ENCODE data around the gene DIS3L2. TPM values are rescaled to one million over a fixed set of nuclear protein-coding genes. Genes with fewer than 3 reads are reported as not detected.

Gene DIS3L2
- total RNA-seq, 4 donors from 2014 or later = 40.6 to 105 (median 43.9) TPM

- Histone ChIP-seq H3K27ac (no peak overlapping the region), H3K4me1 (no peaks in the 10 kb centered on the region), H3K4me3 (no peak overlapping the region), H3K27me3 (no peaks in the 10 kb centered on the region), H3K9me3 (no peaks in the 10 kb centered on the region), H3K36me3 (peaks cover 17% of the 10 kb centered on the region)
- TF ChIP-seq CTCF (IDR thresholded peaks at IDR 0.05) (no peak), POLR2AphosphoS5 (IDR thresholded peaks at IDR 0.05) (no peak), EP300 (IDR thresholded peaks at IDR 0.05) (no peak), POLR2A (IDR thresholded peaks at IDR 0.05) (no peak)
- DNase-seq (ENCODE audit: low spot score in 2 of 2) = no peak
- 87% methylated on average over 3 of the region's 3 CpGs for WGBS
Observed at GRCh38 chr2:232246245-232246644, 284.7 kb downstream of the DIS3L2 start.

- Histone ChIP-seq H3K9me3 (no peaks in the 10 kb centered on the region), H3K4me1 (no peaks in the 10 kb centered on the region), H3K27ac (no peak overlapping the region), H3K4me3 (no peak overlapping the region), H3K36me3 (peaks cover 24% of the 10 kb centered on the region), H3K27me3 (no peaks in the 10 kb centered on the region)
- no peak for TF ChIP-seq CTCF (IDR thresholded peaks at IDR 0.05)
- TF ChIP-seq POLR2AphosphoS5 (IDR thresholded peaks at IDR 0.05) = no peak
- TF ChIP-seq EP300 (IDR thresholded peaks at IDR 0.05) = no peak
- TF ChIP-seq POLR2A (IDR thresholded peaks at IDR 0.05) = no peak
- WGBS = 96% methylated on average over 3 of the region's 3 CpGs
- no peak for DNase-seq (ENCODE audit: low spot score in 2 of 2)
Observed at GRCh38 chr2:232249096-232249495, 287.6 kb downstream of the DIS3L2 start.

- WGBS = 75% methylated on average over 5 of the region's 5 CpGs
- TF ChIP-seq POLR2A (IDR thresholded peaks at IDR 0.05) = no peak
- TF ChIP-seq CTCF (IDR thresholded peaks at IDR 0.05) = no peak
- TF ChIP-seq EP300 (IDR thresholded peaks at IDR 0.05) = no peak
- no peak for TF ChIP-seq POLR2AphosphoS5 (IDR thresholded peaks at IDR 0.05)
- Histone ChIP-seq H3K4me3 (no peak overlapping the region), H3K36me3 (peaks cover 24% of the 10 kb centered on the region), H3K4me1 (no peaks in the 10 kb centered on the region), H3K9me3 (no peaks in the 10 kb centered on the region), H3K27me3 (no peaks in the 10 kb centered on the region), H3K27ac (no peak overlapping the region)
- no peak for DNase-seq (ENCODE audit: low spot score in 2 of 2)
Observed at GRCh38 chr2:232250246-232251175, 289.0 kb downstream of the DIS3L2 start.

GRCh38 chr2:232255033-232255432 lies 293.5 kb downstream of the DIS3L2 start:
- Histone ChIP-seq H3K27ac (no peak overlapping the region), H3K4me1 (no peaks in the 10 kb centered on the region), H3K36me3 (peaks cover 15% of the 10 kb centered on the region), H3K27me3 (no peaks in the 10 kb centered on the region), H3K4me3 (no peak overlapping the region), H3K9me3 (no peaks in the 10 kb centered on the region)
- no peak for DNase-seq (ENCODE audit: low spot score in 2 of 2)
- WGBS = 94% methylated on average over 5 of the region's 5 CpGs
- TF ChIP-seq POLR2A (IDR thresholded peaks at IDR 0.05) = no peak
- TF ChIP-seq CTCF (IDR thresholded peaks at IDR 0.05) = no peak
- TF ChIP-seq EP300 (IDR thresholded peaks at IDR 0.05) = no peak
- TF ChIP-seq POLR2AphosphoS5 (IDR thresholded peaks at IDR 0.05) = no peak

- H3K27ac ChIP-seq = no peak overlapping the region
- WGBS = 68% methylated on average over 3 of the region's 3 CpGs
- no peak for DNase-seq (ENCODE audit: low spot score in 2 of 2)
- no peaks in the 10 kb centered on the region for H3K27me3 ChIP-seq
- TF ChIP-seq POLR2AphosphoS5 (IDR thresholded peaks at IDR 0.05) (no peak), CTCF (IDR thresholded peaks at IDR 0.05) (no peak), EP300 (IDR thresholded peaks at IDR 0.05) (no peak), POLR2A (IDR thresholded peaks at IDR 0.05) (no peak)
- H3K4me3 ChIP-seq = no peak overlapping the region
- no peaks in the 10 kb centered on the region for H3K9me3 ChIP-seq
- no peaks in the 10 kb centered on the region for H3K4me1 ChIP-seq
- peaks cover 21% of the 10 kb centered on the region for H3K36me3 ChIP-seq
Observed at GRCh38 chr2:232260075-232260474, 298.6 kb downstream of the DIS3L2 start.
